ENCODE measurements around the gene SPACA6.

Gene SPACA6

DNA sequence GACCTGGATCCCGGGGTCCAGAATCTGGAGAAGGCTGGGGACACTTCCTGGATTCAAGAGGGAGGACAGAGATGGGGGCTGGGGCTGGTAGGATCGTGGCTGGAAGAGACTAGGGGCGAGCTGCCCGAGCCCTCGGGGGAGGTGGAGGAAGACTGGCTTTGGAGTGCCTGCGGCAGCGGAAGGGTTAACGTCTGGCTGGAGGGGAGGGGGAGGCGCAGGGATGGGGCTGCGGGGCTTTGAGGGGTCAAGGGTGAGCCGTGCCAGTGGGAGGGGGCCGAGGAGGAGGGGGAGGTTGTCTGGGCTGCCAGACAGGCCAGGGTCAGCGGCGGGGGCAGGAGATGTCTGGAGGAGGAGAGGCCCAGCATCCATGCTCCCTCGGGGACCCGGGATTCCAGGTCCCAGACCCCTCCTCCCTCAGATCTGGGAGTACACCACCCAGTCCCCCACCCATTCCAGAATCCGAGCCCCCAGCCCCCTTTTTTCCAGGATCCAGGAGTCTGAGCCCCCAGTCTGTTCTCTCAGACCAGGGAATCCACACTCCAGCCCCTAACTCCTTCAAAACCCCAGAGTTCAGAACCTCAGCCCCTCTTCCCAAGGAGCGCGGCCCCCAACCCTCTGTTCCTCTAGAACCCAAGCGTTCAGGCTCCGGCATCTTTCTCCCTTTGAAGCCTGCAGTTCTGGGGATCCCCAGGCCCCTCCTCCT lies 3.2 kb upstream of the SPACA6 start:
- peak; percentile 49 for DNase-seq

DNA sequence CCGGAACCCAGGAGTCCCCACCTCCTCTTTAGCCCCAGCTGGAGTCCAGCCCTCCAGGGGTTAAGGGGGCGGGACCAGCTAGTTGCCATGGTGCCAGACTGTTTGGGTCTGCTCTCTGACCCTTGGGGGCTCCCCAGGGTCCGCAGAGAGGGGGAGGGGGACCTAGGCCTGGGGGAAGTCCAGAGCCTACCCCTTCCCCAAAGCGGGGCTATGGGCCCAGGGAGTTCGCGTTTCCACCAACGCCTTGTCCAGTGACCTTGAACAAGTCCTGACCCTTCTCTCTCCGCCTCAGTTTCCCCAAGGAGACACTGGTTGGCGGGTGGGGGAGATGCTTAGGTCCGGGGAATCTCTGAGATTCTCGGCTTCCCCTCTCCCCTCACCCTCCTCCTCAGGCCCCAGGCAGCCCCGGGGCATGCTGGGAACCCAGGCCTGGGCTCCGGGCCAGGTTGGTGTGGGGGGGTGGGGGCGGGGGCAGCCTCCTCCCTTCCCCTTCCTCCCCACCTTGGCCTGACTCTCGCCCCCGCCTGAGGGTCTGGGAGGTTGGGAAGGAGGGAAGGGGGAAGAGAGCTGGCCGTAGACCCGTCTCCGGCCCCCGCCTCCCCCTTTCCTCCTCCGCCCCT lies 2.6 kb upstream of the SPACA6 start:
- peak; percentile 92 for DNase-seq

DNA sequence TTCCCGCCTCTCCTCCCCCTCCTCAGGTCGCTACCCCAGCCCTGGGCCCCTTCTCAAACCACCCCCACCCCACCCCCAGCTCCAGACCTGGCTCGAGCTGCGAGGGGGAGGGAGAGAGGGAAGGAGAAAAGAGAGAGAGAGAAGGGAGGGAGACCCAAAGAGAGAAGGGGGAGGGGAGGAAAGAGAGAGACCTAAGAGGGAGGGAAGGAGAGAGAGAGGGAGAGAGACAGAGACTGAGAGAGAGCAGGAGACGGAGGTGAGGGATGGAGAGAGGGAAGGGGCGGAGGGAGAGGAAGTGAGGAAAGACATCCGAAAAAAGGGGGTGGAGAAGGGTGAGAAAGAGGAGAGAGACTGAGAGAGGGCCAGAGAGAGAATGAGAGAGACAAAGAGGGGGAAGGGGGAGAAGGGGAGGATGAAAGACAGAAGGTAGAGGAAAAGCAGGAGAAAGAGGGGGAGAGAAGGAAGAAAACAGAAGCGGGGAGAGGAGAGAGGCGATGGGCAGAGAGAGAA lies 2.0 kb upstream of the SPACA6 start:
- peak; percentile 83 for DNase-seq

DNA sequence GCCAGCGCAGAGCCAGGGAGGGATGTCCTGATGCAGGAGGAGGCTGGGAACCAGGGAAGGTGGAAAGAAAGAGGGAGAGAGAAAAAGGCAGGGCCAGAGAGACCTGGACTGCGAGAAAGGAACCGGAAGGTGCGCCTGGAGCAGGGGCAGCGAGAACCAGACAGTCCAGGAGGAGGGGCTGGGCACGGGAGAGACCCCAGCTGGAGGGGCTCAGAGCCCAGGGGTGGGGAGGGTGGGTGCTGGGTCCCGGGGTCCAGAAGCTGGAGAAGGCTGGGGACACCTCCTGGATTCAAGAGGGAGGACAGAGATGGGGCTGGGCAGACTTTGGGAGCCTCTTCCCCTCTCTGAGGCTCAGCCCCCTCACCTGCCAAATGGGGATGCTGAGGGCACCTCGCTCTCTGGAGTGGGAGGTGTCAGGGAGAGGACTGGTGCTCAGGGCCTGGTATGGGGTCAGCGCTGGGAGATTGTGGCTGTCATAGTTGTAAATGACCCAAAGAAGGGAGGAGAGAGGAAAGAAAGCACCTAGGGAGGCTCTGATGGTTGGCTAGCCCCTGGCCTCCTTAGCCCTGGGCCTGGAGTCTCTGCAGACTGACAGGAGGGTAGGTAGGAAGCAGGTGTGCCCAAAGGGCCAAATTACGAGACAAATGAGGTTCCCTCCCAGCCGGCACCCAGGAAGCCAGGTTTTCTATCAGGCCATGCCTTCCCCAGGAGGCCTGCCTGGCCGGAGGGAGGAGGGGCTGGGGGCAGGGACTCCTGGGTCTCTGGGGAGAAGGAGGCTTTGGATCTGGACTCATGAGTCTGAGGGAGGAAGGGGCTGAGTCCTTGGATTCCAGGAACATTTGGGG lies 1.3 kb upstream of the SPACA6 start:
- no peak for DNase-seq

DNA sequence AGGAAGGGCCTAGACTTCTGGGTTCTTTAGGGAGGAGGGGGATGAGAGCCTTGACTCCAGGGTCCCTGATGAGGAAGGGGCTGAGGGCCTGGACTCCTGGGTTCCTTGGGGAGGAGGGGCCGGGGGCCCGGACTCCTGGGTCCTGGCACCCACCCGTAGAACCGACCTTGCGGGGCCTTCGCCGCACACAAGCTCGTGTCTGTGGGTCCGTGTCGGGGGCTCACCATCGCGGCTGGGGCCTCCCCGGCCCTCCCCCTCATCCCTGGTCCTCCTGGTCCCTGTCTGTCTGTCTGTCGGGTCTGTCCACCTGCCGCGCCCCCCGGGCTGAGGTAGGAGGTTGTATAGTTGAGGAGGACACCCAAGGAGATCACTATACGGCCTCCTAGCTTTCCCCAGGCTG lies 662 bp upstream of the SPACA6 start:
- DNase-seq = no peak

DNA sequence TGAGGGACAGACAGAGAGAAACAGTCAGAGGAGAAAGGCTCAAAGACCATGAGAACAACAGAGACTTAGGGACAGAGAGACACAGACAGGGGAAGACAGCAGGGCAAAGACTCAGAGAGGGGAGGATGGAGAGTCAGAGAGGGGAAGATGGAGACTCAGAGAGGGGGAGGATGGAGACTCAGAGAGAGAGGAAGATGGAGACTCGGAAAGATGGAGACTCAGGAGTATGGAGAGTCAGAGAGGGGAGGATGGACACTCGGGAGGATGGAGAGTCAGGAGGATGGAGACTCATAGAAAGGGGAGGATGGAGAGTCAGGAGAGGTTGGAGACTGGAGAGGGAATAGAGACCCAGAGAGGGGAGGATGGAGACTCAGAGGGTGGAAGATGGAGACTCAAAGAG lies 689 bp downstream of the SPACA6 start:
- DNase-seq = no peak

DNA sequence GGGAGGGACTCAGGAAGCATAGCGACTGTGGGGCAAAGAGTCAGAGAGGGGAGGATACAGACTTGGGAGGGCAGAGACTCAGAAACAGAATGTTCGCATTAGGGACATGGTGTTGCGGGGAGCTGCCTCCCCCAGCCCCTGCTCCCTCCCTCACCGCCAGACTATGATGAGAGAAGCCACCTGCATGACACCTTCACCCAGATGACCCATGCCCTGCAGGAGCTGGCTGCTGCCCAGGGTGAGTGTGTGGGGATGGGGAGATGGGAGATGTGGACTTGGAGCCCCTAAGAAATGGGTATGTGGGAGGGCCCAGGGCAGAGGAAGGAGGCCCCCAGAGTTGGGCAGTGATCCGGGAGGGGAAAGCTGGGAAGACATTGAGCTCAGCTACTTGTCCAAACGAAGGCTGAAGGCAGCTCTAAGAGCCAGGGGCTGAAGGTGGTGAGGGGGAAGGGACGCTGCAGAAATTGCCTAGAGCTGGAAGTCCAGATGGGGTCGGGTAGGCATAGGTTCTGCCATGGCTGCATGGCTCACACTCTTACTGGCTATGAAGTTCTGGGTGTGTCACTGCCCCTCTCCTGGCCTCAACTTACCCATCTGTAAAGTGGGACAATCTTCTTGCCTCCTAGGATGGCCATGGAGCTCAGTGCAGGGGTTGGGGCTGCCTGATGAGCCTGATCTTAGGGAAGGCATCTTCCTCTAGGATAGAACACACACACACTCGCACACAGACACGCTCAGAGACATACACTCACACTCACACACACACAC lies 1.4 kb downstream of the SPACA6 start:
- DNase-seq = no peak

DNA sequence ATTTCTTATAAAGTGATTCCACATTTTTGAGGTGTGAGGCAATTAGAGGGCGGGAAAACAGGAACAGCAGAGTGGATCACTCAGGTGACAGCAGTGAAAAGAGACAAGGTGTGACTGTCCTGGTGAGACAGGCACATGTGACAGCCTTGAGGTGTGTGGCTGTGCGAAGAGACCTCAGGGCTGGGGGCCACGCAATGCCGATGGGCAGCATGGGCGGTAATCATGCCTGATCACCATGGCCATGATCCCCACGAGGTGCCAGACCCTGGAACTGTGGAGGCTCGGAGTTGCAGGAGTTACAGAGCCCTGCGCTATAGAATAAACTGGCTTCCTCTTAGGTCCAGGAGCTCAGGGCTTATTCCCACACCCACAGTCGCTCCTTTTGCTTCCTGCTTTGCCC lies 2.0 kb downstream of the SPACA6 start:
- no peak for DNase-seq

DNA sequence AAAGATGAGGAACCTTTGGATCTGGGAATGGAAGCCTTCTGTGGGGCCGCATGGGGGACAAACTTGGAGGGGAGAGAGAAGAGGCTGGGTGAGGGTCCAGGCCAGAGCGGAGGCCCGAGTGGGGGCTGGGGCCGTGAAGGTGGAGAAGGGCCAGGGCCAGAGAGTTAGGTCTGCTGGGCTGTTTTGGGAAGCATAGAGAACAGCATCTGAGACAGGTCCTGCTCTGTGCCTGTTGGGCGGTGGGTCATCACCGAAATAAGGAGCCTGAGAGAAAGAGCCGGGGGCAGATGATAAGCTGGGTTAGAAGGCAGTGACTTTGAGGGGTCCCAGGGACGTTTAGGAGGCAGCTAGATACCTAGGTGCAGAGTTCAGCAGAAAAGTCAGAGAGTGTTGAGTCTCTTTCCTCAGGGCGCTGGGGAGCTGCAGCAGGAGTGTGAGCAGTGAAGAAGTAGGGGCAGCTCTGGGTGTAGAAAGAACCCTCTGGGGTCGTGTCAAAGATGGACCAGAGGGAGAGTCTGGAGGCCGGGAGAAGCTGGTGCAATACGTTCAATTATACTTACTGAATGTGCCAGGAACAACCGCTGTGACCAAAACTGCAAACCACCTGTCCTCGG lies 2.7 kb downstream of the SPACA6 start:
- no peak for DNase-seq

DNA sequence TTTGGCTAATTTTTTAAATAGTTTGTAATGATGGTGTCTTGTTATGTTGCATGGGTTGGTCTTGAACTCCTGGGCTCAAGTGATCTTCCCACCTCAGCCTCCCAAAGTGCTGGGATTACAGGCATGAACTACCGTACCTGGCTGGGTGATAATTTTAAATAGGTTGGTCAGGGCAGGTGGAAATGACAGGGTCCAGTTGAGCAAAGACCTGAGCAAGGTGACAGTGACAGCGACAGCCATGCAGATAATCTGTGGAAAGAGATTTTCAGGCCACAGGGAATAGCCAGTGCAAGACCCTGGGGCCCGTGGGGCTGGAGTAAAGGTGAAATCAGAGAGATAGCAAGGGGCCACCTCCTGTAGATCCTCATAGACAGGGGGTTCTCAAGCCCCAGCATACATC lies 3.5 kb downstream of the SPACA6 start:
- no peak for DNase-seq

DNA sequence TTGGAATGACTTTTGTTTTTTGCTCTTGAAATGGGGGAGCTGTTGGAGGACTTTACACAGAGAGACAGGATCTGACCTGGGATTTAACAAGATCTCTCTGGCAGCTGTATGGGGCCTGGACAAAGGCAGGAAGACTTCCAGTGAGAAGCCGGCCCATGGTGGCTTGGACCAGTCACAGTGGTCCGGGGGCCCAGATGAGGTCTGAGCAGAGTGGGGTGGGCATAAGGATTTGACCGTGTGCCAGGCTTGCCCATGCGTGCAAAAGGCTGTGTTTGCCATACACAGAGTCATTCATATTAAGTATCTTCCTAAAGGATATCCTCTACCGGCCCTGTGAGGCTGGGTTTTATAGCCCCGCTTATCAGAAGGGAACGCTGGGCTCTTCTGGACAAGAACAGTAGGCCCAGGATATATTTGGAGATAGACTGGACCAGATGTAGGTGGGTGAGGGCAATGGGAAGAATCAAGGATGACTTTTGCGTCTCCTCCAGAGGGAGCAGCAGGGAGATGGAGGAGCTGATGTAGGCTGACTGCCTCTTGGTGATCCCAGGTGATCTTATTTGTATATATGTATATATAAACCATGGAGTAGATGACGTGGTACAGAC lies 4.1 kb downstream of the SPACA6 start:
- DNase-seq = no peak

DNA sequence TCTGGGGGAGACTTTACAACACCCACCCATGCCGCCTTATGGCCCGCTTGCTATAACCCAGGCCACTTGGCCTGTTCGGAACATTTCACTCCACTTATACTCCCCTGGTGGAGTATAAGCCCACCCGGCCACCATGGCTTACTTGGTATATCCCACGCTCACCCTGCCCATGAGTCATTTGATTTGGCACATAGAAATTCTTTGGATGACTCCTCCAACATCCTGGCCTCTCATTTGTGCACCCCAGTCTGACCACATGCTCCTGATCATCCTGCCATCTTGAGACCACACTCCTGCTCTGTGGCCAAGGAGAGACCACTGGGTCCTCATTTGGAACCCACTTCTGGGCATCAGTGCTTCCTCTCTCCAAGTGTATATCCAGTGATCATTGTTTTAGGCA lies 5.2 kb downstream of the SPACA6 start:
- peak; percentile 36 for DNase-seq

DNA sequence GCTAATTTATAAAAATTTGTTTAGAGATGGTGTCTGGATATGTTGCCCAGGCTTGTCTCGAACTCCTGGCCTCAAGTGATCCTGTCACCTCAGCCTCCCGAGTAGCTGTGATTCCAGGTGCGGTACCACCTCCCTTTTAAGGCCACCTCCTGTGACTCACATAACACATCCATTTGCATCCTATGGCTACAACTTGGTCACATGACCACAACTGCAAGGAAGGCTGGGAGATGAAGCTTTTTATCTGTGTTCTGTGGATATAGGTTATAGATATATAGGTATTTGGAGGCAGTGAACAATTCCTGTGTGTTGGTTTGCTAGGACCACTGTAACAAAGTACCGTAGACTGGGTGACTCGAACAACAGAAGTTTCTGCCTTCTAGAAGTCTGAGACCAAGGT lies 6.0 kb downstream of the SPACA6 start:
- DNase-seq = no peak

DNA sequence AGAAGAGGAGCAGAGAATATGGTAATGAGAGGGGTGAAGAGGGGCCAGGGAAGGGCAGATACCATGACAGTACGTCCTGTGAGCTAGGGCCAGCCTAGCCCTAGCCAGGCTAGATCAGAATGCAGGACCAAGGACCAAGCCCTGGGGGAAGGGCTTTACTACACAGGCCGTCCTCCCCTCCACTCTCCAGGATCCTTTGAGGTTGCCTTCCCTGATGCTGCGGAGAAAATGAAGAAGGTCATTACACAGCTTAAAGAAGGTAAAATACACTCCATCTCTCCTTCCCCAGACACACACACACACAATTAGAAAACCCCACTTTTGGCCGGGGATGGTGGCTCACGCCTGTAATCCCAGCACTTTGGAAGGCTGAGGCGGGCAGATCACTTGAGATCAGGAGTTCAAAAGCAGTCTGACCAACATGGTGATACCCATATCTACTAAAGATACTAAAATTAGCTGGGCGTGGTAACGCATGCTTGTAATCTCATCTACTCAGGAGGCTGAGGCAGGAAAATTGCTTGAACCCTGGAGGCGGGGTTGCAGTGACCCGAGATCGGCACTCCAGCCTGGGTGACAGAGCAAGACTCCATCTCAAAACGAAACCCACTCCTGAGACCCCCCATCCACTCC lies 8.5 kb downstream of the SPACA6 start:
- no peak for DNase-seq

DNA sequence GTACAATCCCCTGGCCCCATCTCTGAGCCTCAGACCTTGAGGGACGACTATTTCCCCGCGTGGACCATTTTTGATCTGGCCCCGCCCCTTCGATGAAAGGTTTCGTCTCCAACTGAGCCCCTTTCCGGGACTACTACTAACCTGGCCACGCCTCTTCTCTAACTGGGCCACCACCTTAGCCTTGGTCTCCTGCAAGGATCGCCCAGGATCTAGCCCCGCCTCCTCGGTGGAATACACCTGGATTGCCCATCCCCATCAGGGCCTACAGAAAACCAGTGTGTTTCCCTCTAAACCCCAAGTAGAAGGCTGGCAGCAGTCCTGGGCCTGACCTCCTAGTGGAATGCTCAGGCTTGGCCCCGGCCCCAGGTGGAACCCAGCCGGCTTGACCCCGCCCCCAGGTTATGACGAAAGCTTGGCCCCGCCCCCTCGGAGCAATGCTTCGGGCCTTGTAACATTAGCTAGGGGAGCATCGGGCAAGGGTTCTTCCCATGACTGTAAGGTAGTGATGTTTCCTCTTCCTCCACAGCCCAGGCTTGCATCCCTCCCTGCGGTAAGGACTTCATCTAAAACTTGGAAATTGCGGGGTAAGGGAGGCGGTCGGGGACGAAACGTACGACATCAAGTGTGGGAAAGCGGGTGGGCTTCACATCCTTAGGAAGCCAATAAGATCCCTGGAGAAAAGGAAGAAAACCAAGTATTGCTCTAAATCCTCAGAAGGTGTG lies 9.1 kb downstream of the SPACA6 start:
- peak; percentile 62 for DNase-seq

DNA sequence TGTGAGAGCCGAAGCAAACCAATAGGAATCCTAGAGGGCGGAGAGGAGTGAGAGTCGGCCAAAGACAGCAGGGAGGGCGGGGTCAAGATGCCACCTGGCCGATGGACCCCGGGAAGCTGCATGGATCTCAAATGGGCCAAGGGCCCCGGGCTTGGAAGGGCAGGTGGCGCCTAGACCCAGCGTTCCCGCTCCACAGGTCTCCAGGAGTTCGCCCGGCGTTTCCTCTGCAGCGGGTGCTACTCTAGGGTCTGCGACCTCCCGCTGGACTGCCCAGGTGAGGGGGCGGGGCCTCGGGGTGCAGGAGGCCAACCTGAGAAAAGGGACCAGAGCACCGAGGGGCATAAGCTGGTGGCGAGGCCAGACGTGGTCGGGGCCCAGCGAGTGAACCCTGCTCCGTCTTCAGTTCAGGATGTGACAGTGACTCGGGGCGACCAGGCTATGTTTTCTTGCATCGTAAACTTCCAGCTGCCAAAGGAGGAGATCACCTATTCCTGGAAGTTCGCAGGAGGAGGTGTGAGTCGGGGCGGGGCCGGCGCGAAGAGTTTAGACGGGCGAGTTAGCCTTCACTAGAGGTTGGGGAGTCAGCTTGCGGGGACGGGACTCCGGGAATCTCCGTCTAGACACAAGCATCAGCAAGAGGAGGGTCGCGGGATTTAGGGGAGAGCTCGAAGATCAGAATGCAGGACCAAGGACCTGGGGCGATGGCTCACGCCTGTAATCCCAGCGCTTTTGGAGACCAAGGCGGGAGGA lies 9.9 kb downstream of the SPACA6 start:
- no peak for DNase-seq

DNA sequence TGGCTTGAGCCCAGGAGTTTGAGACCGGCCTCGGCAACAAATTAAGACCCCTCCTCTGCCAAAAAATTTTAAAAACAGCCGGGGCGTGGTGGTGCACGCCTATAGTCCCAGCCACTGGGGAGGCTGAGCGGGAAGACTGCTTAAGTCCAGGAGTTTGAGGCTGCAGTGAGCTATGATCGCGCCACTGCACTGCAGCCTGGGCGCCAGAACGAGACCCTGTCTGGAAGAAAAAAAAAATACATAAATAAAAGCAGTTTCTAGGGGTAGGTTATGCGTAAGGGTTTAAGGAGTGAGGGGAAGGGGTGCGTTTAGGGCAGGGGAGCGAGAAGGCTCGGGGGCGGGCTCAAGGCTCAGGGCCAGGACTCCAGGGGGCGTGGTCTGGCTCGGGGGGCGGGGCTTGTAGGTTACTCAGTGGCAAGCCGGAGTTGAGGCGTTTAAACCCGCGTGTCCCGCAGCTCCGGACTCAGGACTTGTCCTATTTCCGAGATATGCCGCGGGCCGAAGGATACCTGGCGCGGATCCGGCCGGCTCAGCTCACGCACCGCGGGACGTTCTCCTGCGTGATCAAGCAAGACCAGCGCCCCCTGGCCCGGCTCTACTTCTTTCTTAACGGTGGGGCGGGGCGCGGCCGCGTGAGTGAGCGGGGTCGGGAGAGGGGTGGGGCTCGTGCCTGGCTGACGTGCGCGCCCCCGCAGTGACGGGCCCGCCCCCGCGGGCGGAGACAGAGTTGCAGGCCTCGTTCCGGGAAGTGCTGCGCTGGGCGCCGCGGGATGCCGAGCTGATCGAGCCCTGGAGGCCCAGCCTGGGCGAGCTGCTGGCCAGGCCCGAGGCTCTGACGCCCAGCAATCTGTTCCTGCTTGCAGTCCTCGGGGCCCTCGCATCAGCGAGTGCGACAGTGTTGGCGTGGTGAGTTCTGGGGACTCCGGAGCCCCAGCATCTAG lies 10.7 kb downstream of the SPACA6 start:
- peak; percentile 93 for DNase-seq

DNA sequence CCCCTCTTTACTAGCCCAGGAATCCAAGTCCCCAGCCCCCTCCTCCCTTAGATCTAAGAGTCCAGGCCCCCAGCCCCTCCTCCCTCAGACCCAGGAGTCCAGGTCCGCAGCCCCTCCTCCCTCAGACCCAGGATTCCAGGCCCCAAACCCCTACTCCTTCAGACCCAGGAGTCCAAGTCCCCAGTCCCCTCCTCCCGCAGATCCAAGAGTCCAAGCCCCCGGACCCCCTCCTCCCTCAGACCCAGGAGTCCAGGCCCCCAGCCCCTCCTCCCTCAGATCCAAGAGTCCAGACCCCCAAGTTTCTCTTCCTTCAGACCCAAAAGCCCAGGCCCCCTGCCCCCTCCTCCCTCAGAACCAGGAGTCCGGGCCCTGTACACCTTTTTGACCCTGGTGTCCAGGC lies 11.5 kb downstream of the SPACA6 start:
- DNase-seq = no peak

DNA sequence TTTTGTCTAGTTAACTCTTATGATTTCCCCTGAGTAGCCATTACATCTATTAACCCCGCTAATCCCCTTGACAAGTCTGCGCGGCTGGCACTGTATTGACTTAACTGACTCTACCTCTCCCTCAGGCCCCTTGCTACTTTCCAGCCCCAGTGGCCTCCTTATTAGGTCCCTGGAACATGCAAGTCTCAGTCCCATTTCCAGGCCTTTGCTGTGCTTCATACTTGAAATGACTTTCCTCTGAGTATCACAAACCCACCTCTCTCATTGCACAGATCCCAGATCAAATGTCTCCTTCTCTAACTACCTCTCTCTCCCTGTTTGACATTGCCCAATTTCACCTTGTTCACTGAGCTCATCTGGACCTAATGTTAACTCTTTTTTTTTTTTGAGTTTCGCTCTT lies 13.2 kb downstream of the SPACA6 start:
- no peak for DNase-seq
